HUES6 (cell line): ENCODE measurements around the gene TWSG1.

Experiments used
- H3K27ac ChIP-seq: 2 replicates; pipeline ENCODE4 v1.7.0; 2013; ENCODE audit warnings: low read depth, mild to moderate bottlenecking, low read length, inconsistent platforms
- H3K27me3 ChIP-seq: 2 replicates; pipeline ENCODE4 v1.6.1; 2013; ENCODE audit warnings: low read length; ENCODE audit not compliant: control insufficient read depth, insufficient read depth
- H3K36me3 ChIP-seq: 2 replicates; pipeline ENCODE4 v1.6.1; 2013; ENCODE audit warnings: low read length; ENCODE audit not compliant: control insufficient read depth, insufficient read depth
- H3K4me1 ChIP-seq: 2 replicates; pipeline ENCODE4 v1.6.1; 2013; ENCODE audit warnings: low read length; ENCODE audit not compliant: control insufficient read depth, insufficient read depth
- H3K4me3 ChIP-seq: 2 replicates; pipeline ENCODE4 v1.5.1; 2013; ENCODE audit warnings: low read depth, low read length
- H3K9ac ChIP-seq: one replicate; pipeline ENCODE4 v1.6.1; 2013; ENCODE audit warnings: mild to moderate bottlenecking, low read length
- H3K9me3 ChIP-seq: 2 replicates; pipeline ENCODE4 v1.6.1; 2013; ENCODE audit warnings: low read depth, low read length; ENCODE audit not compliant: control insufficient read depth, insufficient read depth

Gene TWSG1

DNA sequence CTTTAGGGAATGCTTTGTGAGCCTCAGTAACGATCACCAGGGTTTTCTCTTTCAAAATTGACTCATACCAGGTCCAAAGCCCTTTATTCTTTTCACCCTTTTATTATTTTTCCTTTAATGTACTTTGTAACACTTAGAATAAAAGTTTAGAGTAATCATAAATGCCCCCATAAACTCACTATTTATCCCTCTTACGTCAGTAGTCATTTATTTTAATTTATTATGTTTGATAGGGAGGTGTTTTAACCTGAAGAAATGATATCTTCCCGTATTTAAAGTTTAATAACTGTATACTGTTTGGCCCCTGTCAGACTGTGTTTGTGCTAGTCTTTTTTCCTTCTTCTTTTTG, 1.1 kb downstream of the TWSG1 start:
- H3K9me3 ChIP-seq: no peaks in the 10 kb centered on the region
- H3K4me1 ChIP-seq: no peaks in the 10 kb centered on the region
- peaks cover 24% of the 10 kb centered on the region for H3K36me3 ChIP-seq
- H3K27me3 ChIP-seq: peaks cover 10% of the 10 kb centered on the region; the same call in 1 of the 2 replicates
- peak overlapping the region; percentile 60 for H3K9ac ChIP-seq
- H3K4me3 ChIP-seq: peak overlapping the region; percentile 82
- H3K27ac ChIP-seq: no peak overlapping the region

DNA sequence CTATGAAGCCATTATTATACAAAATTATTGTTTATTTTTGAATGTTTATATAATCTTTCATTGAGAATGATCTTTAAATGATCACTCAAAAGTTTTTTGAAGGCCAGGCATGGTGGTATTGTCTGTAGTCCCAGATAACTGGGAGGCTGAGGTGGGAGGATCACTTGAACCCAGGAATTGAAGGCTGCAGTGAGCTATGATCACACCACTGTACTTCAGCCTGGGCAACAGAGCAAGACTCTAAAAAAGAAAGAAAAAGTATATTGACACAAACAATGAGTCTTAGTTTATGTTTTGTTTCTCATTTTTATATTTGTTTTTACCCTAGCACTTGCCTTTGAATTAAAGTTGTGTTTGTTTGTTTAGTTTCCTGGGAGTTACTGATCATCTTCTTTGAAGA, 2.3 kb downstream of the TWSG1 start:
- Histone ChIP-seq H3K4me3 (no peak overlapping the region), H3K27me3 (peaks cover 10% of the 10 kb centered on the region; the same call in 1 of the 2 replicates), H3K4me1 (no peaks in the 10 kb centered on the region), H3K36me3 (peaks cover 29% of the 10 kb centered on the region), H3K9me3 (no peaks in the 10 kb centered on the region), H3K9ac (no peak overlapping the region), H3K27ac (no peak overlapping the region)

- Histone ChIP-seq H3K4me1 (no peaks in the 10 kb centered on the region), H3K4me3 (no peak overlapping the region), H3K27ac (no peak overlapping the region), H3K9me3 (no peaks in the 10 kb centered on the region), H3K36me3 (peaks cover 34% of the 10 kb centered on the region), H3K27me3 (peaks cover 10% of the 10 kb centered on the region; the same call in 1 of the 2 replicates), H3K9ac (no peak overlapping the region)
These were observed 3.3 kb downstream of the TWSG1 start for GRCh38 chr18:9337873-9338272.

GRCh38 chr18:9340472-9340871, 5.9 kb downstream of the TWSG1 start:
- Histone ChIP-seq H3K9me3 (peaks cover 6% of the 10 kb centered on the region), H3K27me3 (0 out of 2 replicates have a peak, but pooled peaks cover under 1% of the 10 kb centered on the region), H3K27ac (no peak overlapping the region), H3K4me1 (no peaks in the 10 kb centered on the region), H3K9ac (no peak overlapping the region), H3K4me3 (no peak overlapping the region), H3K36me3 (peaks cover 44% of the 10 kb centered on the region)

DNA sequence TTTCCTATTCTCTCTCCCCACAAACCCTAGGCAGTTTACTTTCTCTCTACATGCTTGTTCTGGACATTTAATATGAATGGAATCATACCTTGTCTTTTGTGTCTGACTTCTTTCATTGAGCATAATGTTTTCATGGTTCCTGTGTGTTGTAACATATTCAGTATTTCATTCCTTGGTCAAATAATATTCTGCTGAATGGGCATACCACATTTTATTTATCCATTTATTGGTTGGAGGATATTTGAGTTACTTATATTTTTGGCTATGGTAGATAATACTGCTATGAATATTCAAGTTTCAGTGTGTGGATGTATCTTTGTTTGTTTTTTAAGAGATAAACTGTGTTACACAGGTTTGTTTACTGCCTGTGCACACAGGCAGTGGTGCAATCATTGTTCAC, 9.0 kb downstream of the TWSG1 start:
- Histone ChIP-seq H3K9ac (no peak overlapping the region), H3K36me3 (peaks cover 28% of the 10 kb centered on the region), H3K4me3 (no peak overlapping the region), H3K4me1 (no peaks in the 10 kb centered on the region), H3K27ac (no peak overlapping the region), H3K27me3 (no peaks in the 10 kb centered on the region), H3K9me3 (peaks cover 6% of the 10 kb centered on the region)

DNA sequence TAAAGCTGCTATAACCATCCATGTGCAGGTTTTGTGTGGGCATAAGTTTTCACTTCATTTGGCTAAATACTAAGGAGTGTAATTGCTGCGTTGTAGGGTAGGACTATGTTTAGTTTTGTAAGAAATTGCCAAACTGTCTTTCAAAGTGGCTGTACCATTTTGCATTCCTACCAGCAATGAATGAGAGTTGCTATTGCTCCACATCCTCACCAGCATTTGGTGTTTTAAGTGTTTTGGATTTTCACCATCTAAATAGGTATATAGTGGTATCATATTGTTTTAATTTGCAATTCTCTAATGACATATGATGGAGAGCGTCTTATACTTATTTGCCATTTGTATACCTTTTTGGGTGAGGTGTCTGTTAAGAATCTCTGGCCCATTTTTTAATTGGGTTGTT, 12.2 kb downstream of the TWSG1 start:
- no peak overlapping the region for H3K9ac ChIP-seq
- no peak overlapping the region for H3K4me3 ChIP-seq
- peaks cover 15% of the 10 kb centered on the region; the same call in 1 of the 2 replicates for H3K36me3 ChIP-seq
- no peaks in the 10 kb centered on the region for H3K4me1 ChIP-seq
- H3K9me3 ChIP-seq: peaks cover 6% of the 10 kb centered on the region
- H3K27me3 ChIP-seq: no peaks in the 10 kb centered on the region
- H3K27ac ChIP-seq: no peak overlapping the region

DNA sequence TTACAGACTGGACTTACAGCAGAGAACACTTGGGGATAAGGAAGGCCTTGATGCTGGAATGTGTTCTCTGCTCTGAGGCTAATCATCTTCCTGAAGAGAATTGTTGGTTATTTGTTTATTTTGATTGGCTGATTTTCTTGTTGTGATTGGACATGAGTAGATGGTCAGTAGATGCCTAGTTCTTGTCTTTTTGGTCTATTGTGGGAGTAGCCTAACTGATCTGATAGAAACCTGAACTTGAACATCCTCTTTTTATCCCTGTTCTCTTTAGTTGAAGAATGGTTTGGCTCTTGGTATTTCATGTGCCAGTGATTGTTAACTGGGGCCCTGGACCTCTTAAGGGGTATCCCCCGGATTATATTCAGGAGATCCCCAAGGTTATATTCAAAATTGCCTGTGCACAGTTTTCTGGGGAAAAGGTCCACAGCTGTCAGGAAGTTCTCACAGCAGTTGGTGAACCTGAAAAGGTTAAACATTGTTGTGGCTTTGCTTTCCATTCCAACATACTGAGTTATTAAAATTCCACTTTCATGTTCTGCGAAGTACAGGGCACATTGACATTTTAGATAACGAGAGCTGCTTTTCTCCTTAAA, 13.6 kb downstream of the TWSG1 start:
- Histone ChIP-seq H3K9me3 (peaks cover 6% of the 10 kb centered on the region), H3K9ac (no peak overlapping the region), H3K36me3 (peaks cover 10% of the 10 kb centered on the region; the same call in 1 of the 2 replicates), H3K4me3 (no peak overlapping the region), H3K27ac (no peak overlapping the region), H3K27me3 (no peaks in the 10 kb centered on the region), H3K4me1 (no peaks in the 10 kb centered on the region)

DNA sequence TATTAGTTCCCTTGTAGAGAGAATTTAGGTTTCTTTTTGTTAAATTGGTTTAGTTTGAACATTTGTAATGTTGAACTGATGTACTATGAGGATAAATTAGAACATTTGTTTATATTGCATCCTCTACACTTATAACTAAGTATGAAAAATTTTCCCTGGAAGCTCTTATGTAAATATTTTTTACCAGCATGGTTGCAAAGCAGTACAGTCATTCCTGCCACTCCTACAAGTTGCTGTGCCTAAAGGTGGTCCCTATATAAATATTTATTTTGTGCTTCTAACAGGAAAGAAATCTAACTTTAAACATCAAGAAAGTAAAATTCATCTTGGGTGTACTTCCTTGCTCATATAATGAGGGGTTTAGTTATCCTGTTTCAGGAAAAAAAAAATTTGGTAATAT, 14.2 kb downstream of the TWSG1 start:
- H3K9ac ChIP-seq: no peak overlapping the region
- no peaks in the 10 kb centered on the region for H3K4me1 ChIP-seq
- H3K4me3 ChIP-seq: no peak overlapping the region
- peaks cover 5% of the 10 kb centered on the region; the same call in 1 of the 2 replicates for H3K36me3 ChIP-seq
- H3K9me3 ChIP-seq: peaks cover under 1% of the 10 kb centered on the region; the same call in 1 of the 2 replicates
- no peaks in the 10 kb centered on the region for H3K27me3 ChIP-seq
- no peak overlapping the region for H3K27ac ChIP-seq

DNA sequence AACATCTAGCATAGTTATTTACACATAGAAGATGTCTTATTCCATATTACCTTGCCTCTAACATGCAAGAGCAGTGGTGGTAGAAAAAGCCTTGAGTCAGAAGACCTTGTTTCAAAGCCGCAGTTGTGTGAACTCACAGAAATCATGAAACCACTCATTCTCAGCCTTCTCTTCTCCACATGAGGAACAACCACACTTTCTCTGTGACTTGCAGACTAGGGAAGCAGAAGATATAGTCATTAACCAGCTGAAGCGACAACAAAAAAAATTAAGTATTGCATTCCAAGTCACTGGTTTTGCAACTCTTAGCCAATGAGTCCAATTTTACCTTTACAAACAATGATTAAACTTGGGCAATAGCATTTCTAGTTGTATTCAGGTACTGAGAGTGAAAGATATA, 19.0 kb downstream of the TWSG1 start:
- Histone ChIP-seq H3K27me3 (no peaks in the 10 kb centered on the region), H3K36me3 (no peaks in the 10 kb centered on the region), H3K27ac (no peak overlapping the region), H3K4me3 (no peak overlapping the region), H3K4me1 (no peaks in the 10 kb centered on the region), H3K9me3 (no peaks in the 10 kb centered on the region), H3K9ac (no peak overlapping the region)

DNA sequence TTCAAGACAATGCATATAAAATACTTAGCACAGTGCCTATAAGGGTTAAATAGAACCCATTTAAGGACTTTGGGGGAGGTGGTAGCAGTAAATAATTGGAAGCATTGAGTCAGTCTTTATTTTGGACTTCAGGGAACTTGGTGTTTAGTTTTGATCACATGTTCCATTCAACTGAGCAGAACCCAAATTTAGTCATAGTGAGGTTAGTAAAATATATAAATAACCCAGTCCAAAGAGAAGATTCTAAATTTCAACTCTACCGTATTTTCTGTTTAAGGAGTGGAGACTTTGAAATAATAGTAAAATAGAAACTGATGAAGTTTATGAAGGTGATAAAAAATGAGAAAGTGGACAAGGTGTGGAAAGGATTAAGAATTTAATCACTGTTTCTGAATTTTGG, 19.7 kb downstream of the TWSG1 start:
- H3K4me3 ChIP-seq: no peak overlapping the region
- no peaks in the 10 kb centered on the region for H3K9me3 ChIP-seq
- H3K36me3 ChIP-seq: no peaks in the 10 kb centered on the region
- H3K4me1 ChIP-seq: no peaks in the 10 kb centered on the region
- H3K27me3 ChIP-seq: no peaks in the 10 kb centered on the region
- no peak overlapping the region for H3K27ac ChIP-seq
- no peak overlapping the region for H3K9ac ChIP-seq

DNA sequence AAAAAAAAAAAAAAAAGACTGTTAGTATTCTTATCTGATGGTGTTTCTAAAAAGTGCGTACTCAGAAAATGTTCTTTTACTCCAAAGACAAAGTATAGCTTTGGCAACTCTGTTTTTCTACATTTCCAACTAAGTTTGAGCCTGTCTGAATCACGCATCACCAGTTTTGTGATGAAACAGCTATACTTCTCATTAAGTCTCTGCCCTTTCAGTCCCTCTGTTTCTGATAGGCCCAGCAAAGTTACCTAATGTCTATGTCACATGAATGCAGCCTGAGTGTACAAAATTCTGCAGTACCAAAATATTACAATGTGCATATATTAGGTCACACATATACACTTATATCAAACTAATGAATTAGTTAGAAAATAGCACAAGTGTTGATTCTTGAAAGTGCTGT, 22.4 kb downstream of the TWSG1 start:
- H3K9me3 ChIP-seq: no peaks in the 10 kb centered on the region
- no peak overlapping the region for H3K27ac ChIP-seq
- H3K4me3 ChIP-seq: no peak overlapping the region
- no peak overlapping the region for H3K9ac ChIP-seq
- H3K4me1 ChIP-seq: no peaks in the 10 kb centered on the region
- no peaks in the 10 kb centered on the region for H3K36me3 ChIP-seq
- no peaks in the 10 kb centered on the region for H3K27me3 ChIP-seq

GRCh38 chr18:9359796-9360195, 25.2 kb downstream of the TWSG1 start:
- no peaks in the 10 kb centered on the region for H3K9me3 ChIP-seq
- no peaks in the 10 kb centered on the region for H3K27me3 ChIP-seq
- H3K4me3 ChIP-seq: no peak overlapping the region
- H3K36me3 ChIP-seq: no peaks in the 10 kb centered on the region
- H3K9ac ChIP-seq: no peak overlapping the region
- H3K4me1 ChIP-seq: peaks cover 6% of the 10 kb centered on the region
- H3K27ac ChIP-seq: no peak overlapping the region
